ENCODE data around the gene LILRA2.
"Not testable (repeated sequence)": the region's sequence is repeated elsewhere in the genome, so short reads cannot be mapped to it uniquely, and the experiment has no call there.

LILRA2 gene

DNA sequence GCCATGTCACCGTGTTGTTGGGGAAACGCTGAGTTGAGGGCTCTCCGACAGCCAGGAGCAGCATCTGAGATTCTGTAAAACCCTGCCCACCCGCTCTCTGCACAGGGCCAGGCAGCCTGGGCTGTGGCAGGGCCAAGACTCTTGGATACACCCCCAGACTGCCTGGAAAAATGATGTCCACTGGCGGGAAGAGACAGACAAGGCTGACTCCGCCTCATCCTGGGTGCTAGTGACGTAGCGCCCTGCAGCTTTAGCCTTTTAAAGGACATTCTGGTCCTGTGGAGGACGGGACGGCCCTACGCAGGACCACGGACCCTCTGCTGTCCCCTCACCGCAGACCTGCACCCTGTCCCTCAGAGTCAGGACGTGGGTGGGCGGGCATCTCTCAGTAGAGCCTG is 20.7 kb upstream of the LILRA2 start:
- TF ChIP-seq, protein P1, sequence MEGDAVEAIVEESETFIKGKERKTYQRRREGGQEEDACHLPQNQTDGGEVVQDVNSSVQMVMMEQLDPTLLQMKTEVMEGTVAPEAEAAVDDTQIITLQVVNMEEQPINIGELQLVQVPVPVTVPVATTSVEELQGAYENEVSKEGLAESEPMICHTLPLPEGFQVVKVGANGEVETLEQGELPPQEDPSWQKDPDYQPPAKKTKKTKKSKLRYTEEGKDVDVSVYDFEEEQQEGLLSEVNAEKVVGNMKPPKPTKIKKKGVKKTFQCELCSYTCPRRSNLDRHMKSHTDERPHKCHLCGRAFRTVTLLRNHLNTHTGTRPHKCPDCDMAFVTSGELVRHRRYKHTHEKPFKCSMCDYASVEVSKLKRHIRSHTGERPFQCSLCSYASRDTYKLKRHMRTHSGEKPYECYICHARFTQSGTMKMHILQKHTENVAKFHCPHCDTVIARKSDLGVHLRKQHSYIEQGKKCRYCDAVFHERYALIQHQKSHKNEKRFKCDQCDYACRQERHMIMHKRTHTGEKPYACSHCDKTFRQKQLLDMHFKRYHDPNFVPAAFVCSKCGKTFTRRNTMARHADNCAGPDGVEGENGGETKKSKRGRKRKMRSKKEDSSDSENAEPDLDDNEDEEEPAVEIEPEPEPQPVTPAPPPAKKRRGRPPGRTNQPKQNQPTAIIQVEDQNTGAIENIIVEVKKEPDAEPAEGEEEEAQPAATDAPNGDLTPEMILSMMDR (IDR thresholded peaks at IDR 0.05), result no peak
- no peak for TF ChIP-seq ZFX (IDR thresholded peaks at IDR 0.05; ENCODE audit: borderline replicate concordance)

DNA sequence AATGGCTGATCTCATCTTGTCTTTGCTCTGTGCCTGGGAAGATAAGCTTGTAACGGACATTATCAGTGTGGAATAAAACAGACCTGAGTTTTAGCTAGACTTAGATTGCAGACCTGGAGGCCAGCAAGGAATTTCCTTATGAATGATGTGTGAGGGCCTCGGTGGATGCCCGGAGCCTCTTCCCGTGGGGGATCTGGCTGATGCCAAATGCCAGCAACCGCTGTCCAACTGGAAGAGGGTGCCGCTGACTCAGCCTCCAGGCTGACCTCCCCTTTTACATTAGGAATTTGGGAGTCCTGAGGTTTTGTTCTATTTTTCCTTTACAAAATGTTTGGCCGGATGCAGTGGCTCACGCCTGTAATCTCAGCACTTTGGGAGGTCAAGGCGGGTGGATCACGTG is 19.6 kb upstream of the LILRA2 start:
- TF ChIP-seq, protein P1 (IDR thresholded peaks at IDR 0.05), result no peak
- TF ChIP-seq ZFX (IDR thresholded peaks at IDR 0.05; ENCODE audit: borderline replicate concordance), result no peak

More for the DNA sequence above, 20.7 kb upstream of the LILRA2 start:
- no peak overlapping the region for H3K27ac ChIP-seq

DNA sequence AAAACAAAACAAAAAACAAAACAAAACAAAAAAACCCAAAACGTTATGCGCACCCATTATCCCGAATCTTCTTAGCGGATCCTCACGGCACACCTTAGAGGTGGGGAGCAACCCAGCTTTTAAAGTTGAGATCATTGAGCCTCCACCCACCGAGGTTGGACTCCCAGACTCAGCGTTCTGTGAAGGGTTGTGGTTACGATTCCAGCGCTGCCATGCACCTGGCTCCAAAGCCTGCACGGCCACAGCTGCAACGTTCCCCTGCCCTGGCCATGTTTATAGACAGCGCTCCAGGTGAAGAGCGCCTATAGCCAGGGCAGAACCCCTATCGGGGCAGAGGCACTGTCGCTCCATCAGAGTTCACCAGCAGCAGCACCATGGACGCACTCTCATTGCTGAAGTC is 18.7 kb upstream of the LILRA2 start:
- H3K27ac ChIP-seq, result no peak overlapping the region
- TF ChIP-seq ZFX (IDR thresholded peaks at IDR 0.05; ENCODE audit: borderline replicate concordance), result no peak
- TF ChIP-seq, protein P1 (IDR thresholded peaks at IDR 0.05), result no peak

More for the DNA sequence above, 19.6 kb upstream of the LILRA2 start:
- no peak overlapping the region for H3K27ac ChIP-seq

DNA sequence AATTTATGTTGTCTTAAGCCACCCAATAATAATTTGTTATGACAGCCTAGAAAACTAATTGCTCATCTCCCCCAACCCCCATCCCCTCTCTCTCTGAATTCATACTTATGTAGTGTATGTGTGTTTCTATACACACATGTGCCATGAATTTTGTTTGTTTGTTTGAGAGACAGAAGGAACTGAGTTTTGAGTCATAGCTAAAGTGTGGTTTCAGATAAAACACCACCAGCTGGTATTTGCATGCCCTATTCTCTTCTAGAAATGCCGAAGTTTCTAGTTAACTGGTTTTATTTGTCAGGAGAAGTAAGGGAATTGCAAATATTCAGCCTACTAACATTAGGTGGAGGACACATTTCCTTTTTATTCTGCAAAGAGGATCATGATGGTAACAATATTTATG is 17.4 kb upstream of the LILRA2 start:
- H3K27ac ChIP-seq, result no peak overlapping the region
- TF ChIP-seq ZFX (IDR thresholded peaks at IDR 0.05; ENCODE audit: borderline replicate concordance), result no peak
- TF ChIP-seq, protein P1 (IDR thresholded peaks at IDR 0.05), result no peak

DNA sequence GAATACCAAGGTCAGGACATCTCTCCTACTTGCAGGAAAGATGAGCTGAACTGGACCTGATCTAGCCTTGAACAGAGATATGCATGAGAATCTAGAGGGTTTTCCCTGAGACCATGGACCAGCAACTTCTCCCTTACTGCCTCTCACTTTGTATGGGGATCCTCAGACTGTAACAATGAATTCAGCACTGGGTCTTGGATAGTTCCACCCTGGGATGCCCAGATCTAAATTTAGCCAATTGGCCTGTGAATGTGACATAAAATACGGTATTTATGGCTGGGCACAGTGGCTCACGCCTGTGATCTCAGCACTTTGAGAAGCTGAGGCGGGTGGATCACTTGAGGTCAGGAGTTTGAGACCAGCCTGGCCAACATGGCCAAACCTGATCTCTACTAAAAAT is 15.3 kb upstream of the LILRA2 start:
- no peak for TF ChIP-seq ZFX (IDR thresholded peaks at IDR 0.05; ENCODE audit: borderline replicate concordance)
- TF ChIP-seq, protein P1 (IDR thresholded peaks at IDR 0.05), result no peak
- no peak overlapping the region for H3K27ac ChIP-seq

DNA sequence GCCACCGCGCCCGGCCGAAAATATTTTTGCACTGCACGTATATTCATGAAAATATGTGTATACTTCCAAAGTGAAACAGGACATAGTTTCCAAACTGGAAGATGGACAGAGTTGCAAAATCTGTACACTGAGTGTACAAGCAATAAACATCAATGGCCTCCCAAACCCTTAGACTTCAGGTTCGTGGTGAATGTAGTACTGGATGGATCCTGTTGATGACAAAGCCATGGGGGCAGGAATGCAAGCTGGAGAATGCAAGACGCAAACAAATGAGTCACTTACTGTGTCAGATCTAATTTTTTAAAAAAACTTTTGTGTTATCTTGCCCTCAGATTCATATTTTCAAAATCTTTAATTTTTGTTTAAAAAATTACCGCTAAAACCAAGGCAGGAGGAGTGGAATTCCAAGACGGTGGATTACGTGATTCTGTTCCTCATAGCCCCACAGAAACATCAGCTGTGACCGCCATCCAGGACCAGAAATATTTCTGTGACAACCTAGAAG is 12.7 kb upstream of the LILRA2 start:
- no peak overlapping the region for H3K27ac ChIP-seq
- TF ChIP-seq, protein P1 (IDR thresholded peaks at IDR 0.05), result no peak
- no peak for TF ChIP-seq ZFX (IDR thresholded peaks at IDR 0.05; ENCODE audit: borderline replicate concordance)

DNA sequence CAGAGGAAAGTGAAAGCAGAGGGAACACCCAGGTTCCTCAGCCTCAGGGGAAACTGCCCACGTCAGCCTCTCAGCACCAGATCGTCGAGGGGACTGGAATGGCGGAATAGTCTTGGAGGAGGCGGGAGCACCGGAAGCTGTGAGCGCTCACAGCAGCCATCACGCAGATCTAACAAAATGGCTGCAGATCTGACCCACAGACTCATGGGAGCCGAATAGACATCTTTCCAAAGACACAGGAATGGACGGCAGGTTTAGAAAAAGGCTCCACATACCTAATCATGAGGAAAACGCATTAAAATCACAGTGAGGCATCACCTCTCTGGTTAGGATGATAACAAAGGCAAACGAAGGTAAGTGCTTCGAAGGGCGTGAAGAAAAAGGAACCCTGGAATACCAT is 11.8 kb upstream of the LILRA2 start:
- no peak overlapping the region for H3K27ac ChIP-seq
- TF ChIP-seq ZFX (IDR thresholded peaks at IDR 0.05; ENCODE audit: borderline replicate concordance), result no peak
- TF ChIP-seq, protein P1 (IDR thresholded peaks at IDR 0.05), result no peak

DNA sequence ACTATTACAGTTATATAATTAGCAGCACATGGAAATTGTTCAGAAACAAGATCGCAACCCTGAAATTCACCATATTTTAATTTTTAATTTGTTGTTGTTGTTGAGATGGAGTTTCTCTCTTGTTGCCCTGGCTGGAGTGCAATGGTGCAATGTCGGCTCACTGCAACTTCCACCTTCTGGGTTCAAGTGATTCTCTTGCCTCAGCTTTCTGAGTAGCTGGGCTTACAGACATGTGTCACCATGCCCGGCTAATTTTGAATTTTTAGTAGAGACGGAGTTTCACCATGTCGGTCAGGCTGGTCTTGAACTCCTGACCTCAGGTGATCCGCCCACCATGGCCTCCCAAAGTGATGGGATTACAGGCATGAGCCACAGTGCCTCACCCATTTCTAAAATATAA is 10.4 kb upstream of the LILRA2 start:
- H3K27ac ChIP-seq, result not testable (repeated sequence)

Measured in 22Rv1 (cell line).